GM12864 (cell line): ENCODE results near the gene C2CD4C.

ENCODE experiments used
- DNase-seq: peaks from one replicate; pipeline ENCODE4 v3.0.0-alpha.2; 2011; ENCODE audit warnings: low read depth
- H3K4me3 ChIP-seq: 2 replicates; pipeline ENCODE4 v1.5.1; 2011; ENCODE audit warnings: mild to moderate bottlenecking, low read depth, low read length, control low read depth
- CTCF ChIP-seq: IDR thresholded peaks from 2 replicates; pipeline ENCODE4 v1.5.1; 2011; ENCODE audit warnings: low read depth, mild to moderate bottlenecking, moderate library complexity, low read length, control low read depth, inconsistent platforms; ENCODE audit errors: missing control alignments

C2CD4C gene

GRCh38 chr19:422213-422916, 13.4 kb upstream of the C2CD4C start:
- TF ChIP-seq CTCF = no peak
- DNase-seq = no peak
- no peak overlapping the region for H3K4me3 ChIP-seq

DNA sequence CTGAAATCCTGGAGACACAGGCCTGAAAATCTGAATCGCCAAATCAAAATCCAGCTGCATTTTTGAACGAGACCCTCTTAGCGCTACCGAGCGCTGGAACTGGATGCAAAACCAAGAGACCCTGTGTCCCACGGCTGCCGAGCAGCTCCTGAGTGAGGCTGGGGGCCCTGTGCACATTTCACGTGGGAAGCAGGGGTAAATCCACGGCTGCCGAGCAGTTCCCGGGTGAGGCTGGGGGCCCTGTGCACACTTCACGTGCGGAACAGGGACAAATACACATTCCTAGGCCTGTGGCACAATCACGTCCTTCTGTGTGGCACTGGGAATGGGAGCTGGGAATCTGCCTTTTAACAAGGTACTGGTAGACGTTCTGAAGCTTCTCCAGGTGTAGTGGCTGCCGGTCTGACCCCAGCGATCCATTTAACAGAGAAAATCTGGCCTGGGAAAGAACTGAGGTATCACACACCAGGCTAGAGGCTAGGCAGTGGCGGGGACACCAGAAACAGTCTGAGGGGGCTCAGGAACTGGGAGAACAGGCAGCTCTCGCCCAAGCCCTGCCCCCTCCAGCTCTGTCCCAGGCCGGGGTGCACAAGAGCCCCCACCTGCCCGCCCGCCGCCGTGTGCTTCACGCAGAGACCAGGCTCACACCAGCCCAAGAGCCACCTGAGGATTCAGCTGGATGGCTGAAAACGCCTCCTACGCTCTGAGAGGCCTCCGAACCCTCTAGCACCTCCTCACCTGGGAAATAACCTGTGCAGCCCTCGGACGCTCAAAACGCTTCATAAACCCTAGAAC, 11.0 kb upstream of the C2CD4C start:
- DNase-seq = no peak
- no peak for TF ChIP-seq CTCF
- H3K4me3 ChIP-seq = no peak overlapping the region

GRCh38 chr19:418761-419671, 10.1 kb upstream of the C2CD4C start:
- no peak for DNase-seq
- no peak for TF ChIP-seq CTCF
- no peak overlapping the region for H3K4me3 ChIP-seq

- TF ChIP-seq CTCF = no peak
- no peak for DNase-seq
- H3K4me3 ChIP-seq = no peak overlapping the region
Measured at GRCh38 chr19:416416-416815, 7.5 kb upstream of the C2CD4C start.

- no peak for TF ChIP-seq CTCF
- no peak for DNase-seq
- no peak overlapping the region for H3K4me3 ChIP-seq
Measured at GRCh38 chr19:415292-415691, 6.3 kb upstream of the C2CD4C start.

DNA sequence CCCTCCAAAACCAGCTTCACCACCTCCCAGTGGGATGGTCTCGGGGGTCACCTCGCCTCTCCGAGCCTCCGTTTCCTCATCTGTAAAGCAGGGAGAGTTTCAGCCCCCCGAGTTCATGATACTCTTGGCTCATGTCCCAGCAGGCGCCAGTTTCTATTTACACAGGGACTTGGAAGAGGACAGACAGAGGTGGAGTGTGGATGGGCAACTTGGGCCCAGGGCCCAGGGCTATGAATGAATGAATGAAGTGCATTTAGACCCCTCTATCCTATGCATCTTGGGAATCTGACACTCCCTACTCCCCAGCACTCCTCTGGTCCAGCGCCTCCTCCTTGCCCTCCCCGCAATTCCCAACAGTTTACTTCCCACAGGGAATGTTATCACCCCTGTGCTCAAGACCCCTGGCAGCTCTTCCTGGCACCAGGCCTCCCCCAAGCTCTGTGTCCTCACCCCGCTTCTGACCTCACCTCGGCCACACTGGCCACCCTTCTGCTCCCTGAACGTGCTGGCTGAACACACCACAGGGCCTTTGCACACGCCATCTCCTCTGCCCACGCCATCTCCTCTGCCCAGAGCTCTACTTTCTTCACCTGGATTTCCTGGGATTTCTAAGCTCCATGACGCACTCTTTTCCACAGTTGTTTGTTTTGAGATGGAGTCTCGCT, 4.9 kb upstream of the C2CD4C start:
- no peak for TF ChIP-seq CTCF
- no peak for DNase-seq
- no peak overlapping the region for H3K4me3 ChIP-seq
